OCI-LY3 (cell line): ENCODE data around the gene CNNM2.

Experiments
- CTCF ChIP-seq: fragments of 200-600, 300-600 bp; sonication (generic); IDR thresholded peaks from 2 replicates; pipeline ENCODE4 v1.5.1; 2014; ENCODE audit warnings: antibody characterized with exemption, low read length, low read depth
- EZH2phosphoT487 ChIP-seq: fragments of 200-600 bp; shearing (Covaris generic); IDR thresholded peaks from 2 replicates; pipeline ENCODE4 v1.6.1; 2018; ENCODE audit warnings: antibody characterized with exemption, mixed run types, low read depth

- TF ChIP-seq CTCF: no peak
- no peak for TF ChIP-seq EZH2phosphoT487
Measured at GRCh38 chr10:102919246-102919959, 1.3 kb downstream of the CNNM2 start.
